Ureter (tissue), 1 donor: ENCODE measurements around the gene MKRN3. TPM values are rescaled to one million over a fixed set of nuclear protein-coding genes. Genes with fewer than 3 reads are reported as not detected.

ENCODE experiments used
- DNase-seq: peaks from one replicate; pipeline ENCODE4 v3.0.0-alpha.2; 2020; ENCODE audit warnings: low spot score
- total RNA-seq: library from RNA; stranded (reverse); gene quantifications from one replicate; pipeline ENCODE4 v1.2.4, GENCODE V29; 2023
- donor health status: DM: yes; HTN: yes; CAD: no.

The MKRN3 gene
- 1.1 TPM for total RNA-seq

DNA sequence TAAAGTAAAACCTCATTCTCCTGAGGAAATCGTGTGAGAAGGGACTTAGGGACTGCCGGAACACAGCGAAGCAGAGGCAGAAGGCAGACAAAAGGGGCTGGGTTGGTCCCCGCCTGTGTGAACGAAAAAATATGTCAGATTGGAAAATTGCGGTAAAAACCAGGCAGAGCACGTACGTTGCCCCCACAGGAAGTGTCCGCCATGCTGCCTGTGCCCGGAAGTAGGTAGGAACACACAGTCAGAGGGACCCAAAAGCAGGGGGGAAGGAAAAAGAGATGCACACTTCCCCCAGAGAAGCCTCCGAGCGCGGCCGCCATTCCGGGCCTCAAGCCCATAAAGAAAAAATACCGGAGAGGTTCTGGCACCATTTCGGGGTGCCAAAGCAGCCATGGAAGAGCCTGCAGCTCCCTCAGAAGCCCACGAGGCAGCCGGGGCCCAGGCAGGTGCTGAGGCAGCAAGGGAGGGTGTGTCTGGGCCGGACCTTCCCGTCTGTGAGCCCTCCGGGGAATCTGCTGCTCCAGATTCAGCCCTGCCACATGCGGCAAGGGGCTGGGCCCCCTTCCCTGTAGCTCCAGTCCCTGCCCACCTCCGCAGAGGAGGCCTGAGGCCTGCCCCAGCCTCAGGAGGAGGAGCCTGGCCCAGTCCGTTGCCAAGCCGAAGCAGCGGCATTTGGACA is at the start of gene MKRN3:
MKRN3 (plus strand) TSS at position 280 of the 676 bp plus-strand sequence; CDS start at position 389, 109 bp downstream.
- no peak for DNase-seq

GRCh38 chr15:23516866-23517265 is 48.6 kb upstream of the MKRN3 start:
- DNase-seq, result no peak

- no peak for DNase-seq
These were observed 47.4 kb upstream of the MKRN3 start for GRCh38 chr15:23518104-23518503.

GRCh38 chr15:23524816-23525215 is 40.7 kb upstream of the MKRN3 start:
- no peak for DNase-seq

- DNase-seq, result no peak
These were observed 35.6 kb upstream of the MKRN3 start for GRCh38 chr15:23529891-23530290.

DNA sequence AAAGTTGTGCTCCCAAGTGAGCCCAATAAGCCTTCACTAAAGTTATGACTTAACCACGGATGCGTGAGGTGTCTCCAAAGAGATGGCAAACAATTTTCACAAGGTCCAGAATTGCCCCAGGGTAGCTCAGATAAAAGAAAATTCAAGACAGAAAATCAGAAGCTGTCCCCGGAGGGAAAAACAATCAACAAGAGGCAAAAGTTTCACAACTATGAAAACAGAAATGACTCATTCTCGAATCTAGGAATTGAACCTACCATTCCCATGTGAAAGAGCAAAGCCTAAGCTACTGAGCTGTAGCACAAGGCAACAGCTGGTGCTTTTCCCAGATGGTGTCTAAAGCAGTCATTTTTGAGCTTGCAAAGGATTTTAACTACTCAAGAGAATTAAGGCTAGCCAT is 33.5 kb upstream of the MKRN3 start:
- DNase-seq, result no peak

GRCh38 chr15:23536659-23537058 is 28.8 kb upstream of the MKRN3 start:
- DNase-seq, result no peak

DNA sequence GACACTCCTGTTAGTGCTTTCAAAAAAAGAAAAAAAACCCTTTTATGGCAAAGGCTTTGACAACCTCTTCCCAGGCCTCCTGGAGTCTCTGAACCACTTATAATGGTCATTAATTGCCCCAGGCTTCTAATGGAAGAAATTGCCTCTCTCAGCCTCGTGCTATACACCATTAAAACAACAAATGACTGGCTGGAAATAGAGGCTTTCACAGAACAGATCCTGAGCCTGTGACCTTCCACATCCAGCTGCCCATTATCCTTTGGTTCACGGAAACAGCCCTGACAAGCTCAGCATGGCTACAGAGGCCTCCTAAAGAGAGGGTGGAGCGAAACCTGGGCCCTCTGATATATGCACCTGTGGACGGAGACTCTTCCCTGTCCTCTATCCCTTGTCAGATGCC is 26.8 kb upstream of the MKRN3 start:
- no peak for DNase-seq

DNA sequence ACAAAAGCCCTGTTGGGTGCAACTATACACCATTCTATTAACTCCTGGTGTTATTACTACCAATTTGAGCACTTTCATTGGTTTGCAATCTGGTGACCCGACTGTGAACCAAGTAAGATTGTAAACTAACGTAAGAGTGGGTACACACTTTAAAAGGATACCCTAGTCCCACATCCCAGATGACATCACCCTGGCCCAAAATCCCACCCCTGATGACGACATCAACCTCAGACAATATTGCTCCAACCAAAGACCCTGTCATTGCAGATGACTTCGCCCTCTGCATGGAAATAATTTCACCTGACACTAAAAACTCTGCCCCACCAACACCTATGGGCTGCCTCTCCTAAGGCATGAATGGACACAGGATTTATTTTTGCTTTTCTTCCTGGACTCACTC is 25.6 kb upstream of the MKRN3 start:
- no peak for DNase-seq

DNA sequence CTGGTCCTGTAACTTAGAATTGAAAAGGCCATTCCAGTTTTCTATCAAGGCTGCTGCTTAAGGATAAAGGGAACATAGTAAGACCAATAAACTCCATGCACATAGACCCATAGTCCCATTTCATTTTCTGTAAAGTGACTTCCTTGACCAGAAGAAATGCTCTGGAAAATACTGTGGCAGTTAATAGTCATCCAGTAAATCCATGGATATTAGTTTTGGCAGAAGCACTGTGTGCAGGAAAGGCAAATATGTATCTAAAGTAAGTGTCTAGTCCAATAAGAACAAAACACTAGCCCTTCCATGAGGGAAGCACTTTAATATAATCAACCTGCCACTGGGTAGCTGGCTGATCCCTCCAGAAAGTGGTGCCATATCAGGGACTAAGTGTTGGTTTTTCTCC is 19.3 kb upstream of the MKRN3 start:
- DNase-seq, result no peak

GRCh38 chr15:23548071-23548470 is 17.4 kb upstream of the MKRN3 start:
- no peak for DNase-seq

- no peak for DNase-seq
These were observed 3.6 kb upstream of the MKRN3 start for GRCh38 chr15:23561914-23562313.

DNA sequence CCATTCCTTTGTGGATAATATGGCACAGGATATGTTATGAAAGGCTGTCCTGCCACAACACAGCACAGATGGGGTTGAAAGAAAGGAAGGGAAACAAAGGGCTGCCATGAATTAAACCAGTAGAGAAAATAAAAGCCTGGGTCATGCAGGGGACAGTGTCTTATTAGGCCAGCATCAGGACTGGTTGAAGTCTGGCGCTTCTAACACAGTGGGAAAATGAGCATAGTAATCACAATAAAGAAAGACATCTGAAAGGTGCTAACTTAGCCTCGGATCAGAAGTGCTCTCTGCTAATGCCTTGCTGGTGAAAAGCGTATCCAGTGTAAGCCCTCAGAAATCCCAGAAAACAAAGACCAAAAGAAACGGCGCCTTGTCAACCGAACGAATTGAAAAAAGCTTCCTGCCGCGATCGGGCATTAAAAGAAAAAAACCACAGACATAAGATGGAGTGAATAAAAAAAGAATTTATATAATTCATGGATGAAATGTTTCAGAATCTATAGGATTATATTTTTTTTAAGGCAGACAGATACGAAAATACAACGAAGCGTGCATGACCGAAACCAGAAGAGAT is 566 bp upstream of the MKRN3 start:
- DNase-seq, result no peak

- no peak for DNase-seq
These were observed 639 bp downstream of the MKRN3 start for GRCh38 chr15:23566071-23566554.

GRCh38 chr15:23566651-23567050 is 1.2 kb downstream of the MKRN3 start:
- DNase-seq, result no peak

DNA sequence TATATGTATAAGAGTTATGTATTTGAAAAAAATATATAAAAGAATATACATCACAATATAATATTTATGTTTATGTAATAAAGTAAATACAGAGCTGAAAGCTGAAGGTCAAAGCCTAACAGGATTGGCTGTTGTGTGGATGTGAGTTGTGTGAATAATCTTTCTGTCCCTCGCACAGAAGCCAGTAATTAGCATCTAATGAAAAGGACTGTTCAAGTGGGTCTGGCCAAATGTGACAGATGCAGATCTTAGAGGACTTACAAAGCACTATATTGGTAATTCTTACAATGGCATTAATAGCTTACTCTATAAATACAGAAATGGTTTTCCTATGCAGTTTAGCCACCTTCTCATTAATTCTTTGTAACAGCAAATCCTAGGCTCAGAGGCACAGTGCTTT is 2.4 kb downstream of the MKRN3 start:
- DNase-seq, result no peak

GRCh38 chr15:23569151-23569925 is 3.9 kb downstream of the MKRN3 start:
- no peak for DNase-seq

DNA sequence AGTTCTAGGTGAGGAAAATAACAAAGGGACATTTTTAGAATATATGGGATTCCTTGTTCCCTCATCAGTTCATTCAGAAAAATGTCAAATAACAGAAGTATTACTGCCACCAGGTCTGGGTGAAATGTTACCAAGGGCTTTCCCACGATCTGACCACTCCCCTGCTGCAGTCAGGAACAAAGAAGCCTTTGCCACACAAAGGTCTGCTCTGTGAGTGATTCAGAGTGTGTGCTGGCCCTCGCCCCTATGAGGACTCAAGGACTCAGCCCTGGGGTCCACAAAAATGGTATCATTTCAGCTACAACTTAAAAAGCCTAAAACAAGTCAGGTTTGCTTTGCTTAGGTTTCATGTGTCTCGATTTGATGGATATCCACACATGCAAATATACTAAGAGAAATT is 5.0 kb downstream of the MKRN3 start:
- DNase-seq, result no peak

- no peak for DNase-seq
These were observed 7.4 kb downstream of the MKRN3 start for GRCh38 chr15:23572844-23573243.

DNA sequence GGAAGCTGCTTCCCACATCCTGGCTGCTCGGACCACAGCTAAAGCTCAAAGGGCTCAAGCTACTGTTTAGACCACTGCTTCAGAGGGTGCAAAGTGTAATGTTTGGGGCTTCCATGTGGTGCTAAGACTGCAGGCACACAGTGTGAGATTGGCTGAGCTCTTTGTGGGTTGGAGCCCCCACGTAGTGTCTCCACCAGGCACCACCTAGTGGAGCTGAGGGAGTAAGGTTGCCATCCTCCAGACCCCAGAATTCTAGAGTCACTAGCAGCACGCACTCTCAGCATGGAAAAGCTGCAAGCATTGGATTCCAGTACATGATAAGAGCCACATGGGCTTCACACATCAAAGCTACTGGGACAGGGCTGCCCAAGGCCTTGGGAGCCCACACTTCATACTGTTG is 9.3 kb downstream of the MKRN3 start:
- DNase-seq, result no peak

DNA sequence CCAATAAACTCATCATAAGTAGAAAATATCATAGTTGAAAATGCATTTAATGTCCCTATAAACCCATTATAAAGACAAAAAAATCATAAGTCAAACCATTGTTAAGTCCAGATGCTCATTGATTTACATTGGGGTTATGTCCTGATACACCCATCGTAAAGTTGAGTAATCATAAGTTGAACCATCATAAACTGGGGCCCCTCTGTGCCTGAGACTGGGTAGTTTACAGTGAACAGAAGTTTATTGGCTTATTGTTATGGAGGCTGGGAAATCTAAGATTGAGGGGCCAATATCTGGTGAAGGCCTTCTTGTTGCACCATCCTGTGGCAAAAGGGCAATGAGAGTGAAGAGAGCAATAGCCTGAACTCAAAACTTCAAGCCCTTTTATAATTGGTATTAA is 10.6 kb downstream of the MKRN3 start:
- no peak for DNase-seq

- DNase-seq, result no peak
These were observed 13.2 kb downstream of the MKRN3 start for GRCh38 chr15:23578521-23579150.

DNA sequence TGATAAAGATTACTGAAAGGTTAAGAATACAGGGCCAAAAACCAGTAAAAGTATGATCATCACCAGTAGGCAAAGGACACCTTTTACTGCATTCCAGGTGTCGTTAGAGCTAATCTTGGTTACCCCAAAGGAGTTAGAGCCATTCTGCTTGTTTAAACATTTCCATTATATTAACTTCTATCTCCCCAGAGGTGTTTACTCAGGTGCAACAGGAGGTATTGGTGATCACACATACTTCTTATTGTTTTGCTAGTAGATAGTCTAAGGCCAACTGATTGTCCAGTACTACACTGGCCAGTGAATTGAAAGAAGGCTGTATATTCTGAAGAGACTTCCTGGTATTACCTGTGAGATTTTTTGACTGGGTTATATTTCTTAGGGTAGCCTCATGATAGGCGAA is 22.8 kb downstream of the MKRN3 start:
- DNase-seq, result no peak
